ENCODE measurements around the gene CDC25A.

The CDC25A gene

GRCh38 chr3:48202632-48203031 is 14.4 kb upstream of the CDC25A start (continued):
- TF ChIP-seq PPARA (CRISPR knock-in tag; IDR thresholded peaks at IDR 0.05; ENCODE audit: borderline replicate concordance) (no peak), ESRRG (CRISPR knock-in tag; IDR thresholded peaks at IDR 0.05) (no peak), ZC3H10 (CRISPR knock-in tag; IDR thresholded peaks at IDR 0.05) (no peak)

DNA sequence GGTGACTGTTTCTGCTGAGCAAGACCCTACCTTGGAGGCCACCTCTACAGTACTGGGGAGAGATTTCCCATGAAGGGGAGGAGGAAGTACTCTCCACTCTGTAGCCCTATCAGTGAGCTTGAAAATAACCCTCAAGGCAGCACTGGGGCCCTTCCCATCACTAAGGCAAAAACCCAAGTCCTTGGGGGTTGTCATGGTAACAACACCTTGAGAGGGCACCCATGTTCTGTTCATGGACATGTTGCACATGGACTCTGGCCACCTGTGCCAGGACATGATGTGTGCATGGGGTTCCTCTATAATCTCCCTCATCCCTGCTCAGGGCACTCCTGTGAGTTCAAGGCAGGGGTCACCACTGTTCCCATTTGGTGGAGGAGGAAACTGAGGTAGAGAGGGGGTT is 10.9 kb upstream of the CDC25A start:
- ATAC-seq = no peak

DNA sequence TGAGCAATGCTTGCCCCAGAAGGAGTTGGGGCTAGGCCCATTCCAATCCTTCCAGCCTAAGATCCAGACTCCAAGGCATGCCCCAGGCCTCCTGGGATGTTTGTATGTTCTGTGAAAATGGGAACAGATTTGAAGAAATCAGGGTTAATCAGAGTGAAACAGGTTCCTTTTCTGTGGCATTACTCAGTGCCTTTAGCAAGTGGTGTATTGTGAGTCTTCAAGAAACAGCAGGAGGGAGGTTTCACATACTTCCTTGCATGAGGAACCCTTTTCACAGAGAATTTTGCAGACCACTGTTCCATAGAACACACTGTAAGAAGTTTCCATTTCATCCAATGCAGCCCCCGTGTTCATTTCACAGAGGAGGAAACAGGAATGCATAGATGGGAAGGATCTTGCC is 8.4 kb upstream of the CDC25A start:
- TF ChIP-seq OSR1 (CRISPR knock-in tag; IDR thresholded peaks at IDR 0.05) (no peak), SNAI2 (CRISPR knock-in tag; IDR thresholded peaks at IDR 0.05) (no peak), POU6F1 (CRISPR knock-in tag; IDR thresholded peaks at IDR 0.05; ENCODE audit: borderline replicate concordance, low read depth) (no peak), CSDC2 (CRISPR knock-in tag; IDR thresholded peaks at IDR 0.05) (no peak), BACH2 (CRISPR knock-in tag; IDR thresholded peaks at IDR 0.05; ENCODE audit: borderline replicate concordance) (no peak), ISL1 (CRISPR knock-in tag; IDR thresholded peaks at IDR 0.05) (no peak), TCF4 (CRISPR knock-in tag; IDR thresholded peaks at IDR 0.05; ENCODE audit: borderline replicate concordance) (no peak), ZNF70 (CRISPR knock-in tag; IDR thresholded peaks at IDR 0.05) (no peak), ARNTL (CRISPR knock-in tag; IDR thresholded peaks at IDR 0.05; ENCODE audit: borderline replicate concordance, low read depth) (no peak), PPARA (CRISPR knock-in tag; IDR thresholded peaks at IDR 0.05; ENCODE audit: borderline replicate concordance) (no peak), ESRRG (CRISPR knock-in tag; IDR thresholded peaks at IDR 0.05) (no peak), PATZ1 (CRISPR knock-in tag; IDR thresholded peaks at IDR 0.05; ENCODE audit: borderline replicate concordance) (no peak), GLIS3 (CRISPR knock-in tag; IDR thresholded peaks at IDR 0.05) (no peak), ZFP3 (CRISPR knock-in tag; IDR thresholded peaks at IDR 0.05) (no peak), ZNF565 (CRISPR knock-in tag; conservative IDR thresholded peaks at IDR 0.05; ENCODE audit: low read depth) (no peak), RARB (CRISPR knock-in tag; IDR thresholded peaks at IDR 0.05) (no peak)
- no peak for ATAC-seq

More for the DNA sequence above, 10.9 kb upstream of the CDC25A start:
- no peak for TF ChIP-seq ZC3H10 (CRISPR knock-in tag; IDR thresholded peaks at IDR 0.05)
- TF ChIP-seq CSRNP3 (CRISPR knock-in tag; IDR thresholded peaks at IDR 0.05) = no peak
- no peak for TF ChIP-seq ISL1 (CRISPR knock-in tag; IDR thresholded peaks at IDR 0.05)

GRCh38 chr3:48194446-48195071 is 6.3 kb upstream of the CDC25A start:
- ATAC-seq = peak; percentile 90
- TF ChIP-seq SNAI2 (CRISPR knock-in tag; IDR thresholded peaks at IDR 0.05) (no peak), RARB (CRISPR knock-in tag; IDR thresholded peaks at IDR 0.05) (no peak), ZFP30 (CRISPR knock-in tag; IDR thresholded peaks at IDR 0.05) (no peak), CSRNP3 (CRISPR knock-in tag; IDR thresholded peaks at IDR 0.05) (no peak), TOX (CRISPR knock-in tag; IDR thresholded peaks at IDR 0.05; ENCODE audit: borderline replicate concordance) (no peak), ARNTL (CRISPR knock-in tag; IDR thresholded peaks at IDR 0.05; ENCODE audit: borderline replicate concordance, low read depth) (no peak), ZC3H10 (CRISPR knock-in tag; IDR thresholded peaks at IDR 0.05) (no peak), ZFP3 (CRISPR knock-in tag; IDR thresholded peaks at IDR 0.05) (no peak), POU6F1 (CRISPR knock-in tag; IDR thresholded peaks at IDR 0.05; ENCODE audit: borderline replicate concordance, low read depth) (no peak), BACH2 (CRISPR knock-in tag; IDR thresholded peaks at IDR 0.05; ENCODE audit: borderline replicate concordance) (no peak), ZNF70 (CRISPR knock-in tag; IDR thresholded peaks at IDR 0.05) (no peak), ZNF565 (CRISPR knock-in tag; conservative IDR thresholded peaks at IDR 0.05; ENCODE audit: low read depth) (no peak), CSDC2 (CRISPR knock-in tag; IDR thresholded peaks at IDR 0.05) (no peak), ZNF8 (CRISPR knock-in tag; IDR thresholded peaks at IDR 0.05) (no peak), OSR1 (CRISPR knock-in tag; IDR thresholded peaks at IDR 0.05) (no peak), GLIS3 (CRISPR knock-in tag; IDR thresholded peaks at IDR 0.05) (no peak), ESRRG (CRISPR knock-in tag; IDR thresholded peaks at IDR 0.05) (no peak)
- TF ChIP-seq, protein P1, sequence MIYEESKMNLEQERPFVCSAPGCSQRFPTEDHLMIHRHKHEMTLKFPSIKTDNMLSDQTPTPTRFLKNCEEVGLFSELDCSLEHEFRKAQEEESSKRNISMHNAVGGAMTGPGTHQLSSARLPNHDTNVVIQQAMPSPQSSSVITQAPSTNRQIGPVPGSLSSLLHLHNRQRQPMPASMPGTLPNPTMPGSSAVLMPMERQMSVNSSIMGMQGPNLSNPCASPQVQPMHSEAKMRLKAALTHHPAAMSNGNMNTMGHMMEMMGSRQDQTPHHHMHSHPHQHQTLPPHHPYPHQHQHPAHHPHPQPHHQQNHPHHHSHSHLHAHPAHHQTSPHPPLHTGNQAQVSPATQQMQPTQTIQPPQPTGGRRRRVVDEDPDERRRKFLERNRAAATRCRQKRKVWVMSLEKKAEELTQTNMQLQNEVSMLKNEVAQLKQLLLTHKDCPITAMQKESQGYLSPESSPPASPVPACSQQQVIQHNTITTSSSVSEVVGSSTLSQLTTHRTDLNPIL (CRISPR knock-in tag; IDR thresholded peaks at IDR 0.05; ENCODE audit: low read depth) = no peak

Data from SK-N-SH treated with all-trans-retinoic acid at 6 μM for 48 hours (cell line).